GM23338 (cell line): ENCODE results near the gene TMEM154. TPM values are rescaled to one million over a fixed set of nuclear protein-coding genes. Genes with fewer than 3 reads are reported as not detected.

Experiments
- ATAC-seq: fragments of 200-7000 bp; cut with Tn5 transposase; 3 replicates; pipeline ENCODE4 v1.9.1; 2020
- DNase-seq: peaks from one replicate; pipeline ENCODE4 v3.0.0-alpha.2; 2015; ENCODE audit warnings: low spot score
- H2AFZ ChIP-seq: fragments of 200-600 bp; sonication (generic); 2 replicates; pipeline ENCODE4 v1.8.0; 2016; ENCODE audit warnings: antibody characterized with exemption, mild to moderate bottlenecking, moderate library complexity
- H3F3A ChIP-seq: fragments of 200-600 bp; sonication (generic); replicated peaks from 2 replicates; pipeline ENCODE4 v1.8.0; 2017; ENCODE audit warnings: antibody characterized with exemption, mixed run types, low read depth
- H3K27ac ChIP-seq: fragments of 200-600 bp; sonication (generic); 2 replicates; pipeline ENCODE4 v1.6.1; 2016; ENCODE audit warnings: low read depth
- H3K27me3 ChIP-seq: fragments of 200-600 bp; sonication (generic); 2 replicates; pipeline ENCODE4 v1.8.0; 2016; ENCODE audit warnings: mild to moderate bottlenecking, mixed run types, moderate library complexity; ENCODE audit not compliant: insufficient read depth
- H3K36me3 ChIP-seq: fragments of 200-600 bp; sonication (generic); 2 replicates; pipeline ENCODE4 v1.8.0; 2016; ENCODE audit warnings: mild to moderate bottlenecking; ENCODE audit not compliant: insufficient read depth
- H3K4me1 ChIP-seq: fragments of 200-600 bp; sonication (generic); 2 replicates; pipeline ENCODE4 v1.8.0; 2016; ENCODE audit warnings: mild to moderate bottlenecking, moderate library complexity; ENCODE audit not compliant: insufficient read depth
- H3K4me2 ChIP-seq: fragments of 200-600 bp; sonication (generic); 2 replicates; pipeline ENCODE4 v1.7.1; 2017; ENCODE audit warnings: mixed run types
- H3K4me3 ChIP-seq: fragments of 200-600 bp; sonication (generic); 2 replicates; pipeline ENCODE4 v1.6.1; 2016; ENCODE audit warnings: mixed run types
- H3K79me2 ChIP-seq: fragments of 200-600 bp; sonication (generic); replicated peaks from 2 replicates; pipeline ENCODE4 v1.8.0; 2017; ENCODE audit warnings: mild to moderate bottlenecking; ENCODE audit not compliant: insufficient read depth
- H3K9me2 ChIP-seq: fragments of 200-600 bp; sonication (generic); 2 replicates; pipeline ENCODE4 v1.8.0; 2017; ENCODE audit not compliant: insufficient read depth
- H4K20me1 ChIP-seq: fragments of 200-600 bp; sonication (generic); replicated peaks from 2 replicates; pipeline ENCODE4 v1.8.0; 2017; ENCODE audit warnings: mild to moderate bottlenecking; ENCODE audit not compliant: insufficient read depth
- H3K27ac Mint-ChIP-seq: 2 replicates; pipeline ENCODE4 v1.8.0; 2020; ENCODE audit warnings: inconsistent platforms, mild to moderate bottlenecking, moderate library complexity, mixed read lengths
- H3K27me3 Mint-ChIP-seq: 3 replicates; pipeline ENCODE4 v1.8.0; 2022; ENCODE audit warnings: low read depth, mild to moderate bottlenecking, moderate library complexity, mixed read lengths, inconsistent platforms; ENCODE audit not compliant: insufficient read depth, poor library complexity
- H3K36me3 Mint-ChIP-seq: 3 replicates; pipeline ENCODE4 v1.8.0; 2021; ENCODE audit warnings: low read depth, mild to moderate bottlenecking, inconsistent platforms, moderate library complexity, mixed read lengths
- H3K4me1 Mint-ChIP-seq: 3 replicates; pipeline ENCODE4 v1.8.0; 2020; ENCODE audit warnings: mild to moderate bottlenecking, inconsistent platforms, mixed read lengths
- H3K4me3 Mint-ChIP-seq: 3 replicates; pipeline ENCODE4 v1.8.0; 2021; ENCODE audit warnings: moderate library complexity, mild to moderate bottlenecking, inconsistent platforms, mixed read lengths
- H3K9me3 Mint-ChIP-seq: 3 replicates; pipeline ENCODE4 v1.8.0; 2020; ENCODE audit warnings: moderate library complexity, mild to moderate bottlenecking, inconsistent platforms, mixed read lengths
- CREB1 ChIP-seq: fragments of 250-450 bp; sonication (Bioruptor Pico); IDR thresholded peaks from 2 replicates; pipeline ENCODE4 v1.5.0; 2020; ENCODE audit warnings: low read depth, mild to moderate bottlenecking, moderate library complexity
- EZH2phosphoT487 ChIP-seq: fragments of 200-600 bp; sonication (generic); IDR thresholded peaks from one replicate; pipeline ENCODE4 v1.8.1; 2018; ENCODE audit warnings: antibody characterized with exemption; ENCODE audit not compliant: unreplicated experiment
- POLR2AphosphoS5 ChIP-seq: IDR thresholded peaks from 2 replicates; pipeline ENCODE4 v1.6.1; 2016; ENCODE audit warnings: antibody characterized with exemption, low read depth
- STAT1 ChIP-seq: IDR thresholded peaks from one replicate; pipeline ENCODE4 v1.6.1; 2016; ENCODE audit warnings: antibody characterized with exemption; ENCODE audit not compliant: unreplicated experiment
- ZNF331 ChIP-seq: fragments of 250-450 bp; sonication (Bioruptor Pico); IDR thresholded peaks from 2 replicates; pipeline ENCODE4 v1.5.0; 2020; ENCODE audit warnings: low read depth, mild to moderate bottlenecking, moderate library complexity
- polyA plus RNA-seq: library from polyadenylated mRNA; unstranded; fragments of >200 nt; fragmentation: Nextera tagmentation; extraction: Ambion mirVana; gene quantifications from 2 replicates; pipeline ENCODE4 v1.2.1, GENCODE V29; 2016
- total RNA-seq: library from RNA; depleted of rRNA; stranded (reverse); fragments of >200 nt; shearing (Covaris generic); gene quantifications from 2 replicates; pipeline ENCODE4 v1.2.3, GENCODE V29; 2014
- TF ChIP-seq, protein P1 (sequence below), 2 experiments: fragments of 200-600 bp in 1 of 2; sonication (generic) in 1 of 2; conservative IDR thresholded peaks; 2 replicates each; pipeline versions ENCODE4 v1.5.1 to v1.6.1; 2016 to 2017; ENCODE audit warnings: antibody characterized with exemption in 2 of 2, low read depth in 2 of 2, mild to moderate bottlenecking in 2 of 2, moderate library complexity in 1 of 2
- TF ChIP-seq, protein P2 (sequence below): fragments of 250-450 bp; sonication (Bioruptor Pico); IDR thresholded peaks from 2 replicates; pipeline ENCODE4 v1.5.0; 2020; ENCODE audit warnings: mild to moderate bottlenecking, moderate library complexity
- TF ChIP-seq, protein P3 (sequence below): IDR thresholded peaks from 2 replicates; pipeline ENCODE4 v1.6.1; 2016; ENCODE audit warnings: antibody characterized with exemption

TMEM154 gene
- total and polyA plus RNA-seq, 2 experiments from 2014 or later, result 1.0 to 1.7 TPM

DNA sequence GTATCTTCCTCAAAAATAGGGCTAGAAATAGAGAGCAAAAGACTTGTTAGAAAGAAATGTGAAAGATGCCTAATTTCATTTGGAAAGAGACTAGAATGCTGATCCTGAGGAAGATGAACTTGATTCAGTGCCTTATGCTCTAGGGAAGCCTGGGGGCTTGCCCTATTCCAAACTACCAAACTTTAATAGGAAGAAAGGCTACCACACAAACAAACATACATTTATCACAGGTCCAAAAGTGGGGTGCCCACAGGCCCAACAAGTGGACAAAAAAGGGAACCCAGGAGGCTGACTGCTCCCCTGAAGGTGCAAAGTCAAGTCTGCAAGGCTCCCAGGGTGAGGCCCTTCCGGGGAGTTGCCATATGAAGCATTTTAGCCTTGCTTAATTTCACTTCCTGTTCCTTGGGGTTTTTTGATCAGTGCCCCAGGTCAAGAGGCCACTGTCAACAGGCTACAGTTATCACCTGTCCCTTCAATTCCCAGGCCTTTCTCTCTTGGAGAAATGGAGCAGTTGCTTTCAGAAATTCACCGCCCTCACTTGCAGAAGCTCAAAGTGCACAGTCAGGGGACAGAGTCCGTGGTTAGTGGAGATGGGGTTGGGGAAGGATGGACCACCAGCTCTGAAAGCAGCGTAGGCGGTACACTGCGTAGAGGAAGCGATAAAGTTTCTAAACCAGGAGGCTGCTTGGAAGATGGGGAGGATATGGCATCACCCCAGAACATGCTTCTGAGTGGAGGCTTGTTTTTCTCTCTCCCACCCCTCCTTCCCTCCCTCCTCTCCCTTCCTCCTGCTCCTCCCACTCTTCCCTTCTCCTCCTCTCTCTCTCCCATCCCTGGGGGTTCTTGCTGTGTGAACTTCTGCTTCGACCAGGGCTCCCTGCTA, 36.4 kb downstream of the TMEM154 start:
- H3K79me2 ChIP-seq, result no peaks in the 10 kb centered on the region
- no peak overlapping the region for H3K4me3 Mint-ChIP-seq
- H3K9me2 ChIP-seq, result peaks cover 5% of the 10 kb centered on the region; the same call in 1 of the 2 replicates
- H3K4me2 ChIP-seq, result peak overlapping the region; percentile 41; the same call in 1 of the 2 replicates
- H3K27ac Mint-ChIP-seq, result peak overlapping the region; percentile 66; the same call in 1 of the 2 replicates
- H3K27me3 Mint-ChIP-seq, result peaks cover 4% of the 10 kb centered on the region
- no peaks in the 10 kb centered on the region for H3K36me3 ChIP-seq
- H3K27ac ChIP-seq, result no peak overlapping the region
- no peaks in the 10 kb centered on the region for H3F3A ChIP-seq
- H2AFZ ChIP-seq, result peak overlapping the region; percentile 78
- no peaks in the 10 kb centered on the region for H3K36me3 Mint-ChIP-seq
- no peak for DNase-seq
- H3K27me3 ChIP-seq, result no peaks in the 10 kb centered on the region
- peaks cover 17% of the 10 kb centered on the region for H3K4me1 ChIP-seq
- TF ChIP-seq ZNF331 (CRISPR knock-in tag), result no peak
- no peak for TF ChIP-seq STAT1
- TF ChIP-seq, protein P1, sequence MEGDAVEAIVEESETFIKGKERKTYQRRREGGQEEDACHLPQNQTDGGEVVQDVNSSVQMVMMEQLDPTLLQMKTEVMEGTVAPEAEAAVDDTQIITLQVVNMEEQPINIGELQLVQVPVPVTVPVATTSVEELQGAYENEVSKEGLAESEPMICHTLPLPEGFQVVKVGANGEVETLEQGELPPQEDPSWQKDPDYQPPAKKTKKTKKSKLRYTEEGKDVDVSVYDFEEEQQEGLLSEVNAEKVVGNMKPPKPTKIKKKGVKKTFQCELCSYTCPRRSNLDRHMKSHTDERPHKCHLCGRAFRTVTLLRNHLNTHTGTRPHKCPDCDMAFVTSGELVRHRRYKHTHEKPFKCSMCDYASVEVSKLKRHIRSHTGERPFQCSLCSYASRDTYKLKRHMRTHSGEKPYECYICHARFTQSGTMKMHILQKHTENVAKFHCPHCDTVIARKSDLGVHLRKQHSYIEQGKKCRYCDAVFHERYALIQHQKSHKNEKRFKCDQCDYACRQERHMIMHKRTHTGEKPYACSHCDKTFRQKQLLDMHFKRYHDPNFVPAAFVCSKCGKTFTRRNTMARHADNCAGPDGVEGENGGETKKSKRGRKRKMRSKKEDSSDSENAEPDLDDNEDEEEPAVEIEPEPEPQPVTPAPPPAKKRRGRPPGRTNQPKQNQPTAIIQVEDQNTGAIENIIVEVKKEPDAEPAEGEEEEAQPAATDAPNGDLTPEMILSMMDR (conservative IDR thresholded peaks at IDR 0.05; ENCODE audit: low read depth in 2 of 2), result no peak
- TF ChIP-seq CREB1 (CRISPR knock-in tag), result no peak
- no peak for TF ChIP-seq POLR2AphosphoS5
- TF ChIP-seq, protein P2, sequence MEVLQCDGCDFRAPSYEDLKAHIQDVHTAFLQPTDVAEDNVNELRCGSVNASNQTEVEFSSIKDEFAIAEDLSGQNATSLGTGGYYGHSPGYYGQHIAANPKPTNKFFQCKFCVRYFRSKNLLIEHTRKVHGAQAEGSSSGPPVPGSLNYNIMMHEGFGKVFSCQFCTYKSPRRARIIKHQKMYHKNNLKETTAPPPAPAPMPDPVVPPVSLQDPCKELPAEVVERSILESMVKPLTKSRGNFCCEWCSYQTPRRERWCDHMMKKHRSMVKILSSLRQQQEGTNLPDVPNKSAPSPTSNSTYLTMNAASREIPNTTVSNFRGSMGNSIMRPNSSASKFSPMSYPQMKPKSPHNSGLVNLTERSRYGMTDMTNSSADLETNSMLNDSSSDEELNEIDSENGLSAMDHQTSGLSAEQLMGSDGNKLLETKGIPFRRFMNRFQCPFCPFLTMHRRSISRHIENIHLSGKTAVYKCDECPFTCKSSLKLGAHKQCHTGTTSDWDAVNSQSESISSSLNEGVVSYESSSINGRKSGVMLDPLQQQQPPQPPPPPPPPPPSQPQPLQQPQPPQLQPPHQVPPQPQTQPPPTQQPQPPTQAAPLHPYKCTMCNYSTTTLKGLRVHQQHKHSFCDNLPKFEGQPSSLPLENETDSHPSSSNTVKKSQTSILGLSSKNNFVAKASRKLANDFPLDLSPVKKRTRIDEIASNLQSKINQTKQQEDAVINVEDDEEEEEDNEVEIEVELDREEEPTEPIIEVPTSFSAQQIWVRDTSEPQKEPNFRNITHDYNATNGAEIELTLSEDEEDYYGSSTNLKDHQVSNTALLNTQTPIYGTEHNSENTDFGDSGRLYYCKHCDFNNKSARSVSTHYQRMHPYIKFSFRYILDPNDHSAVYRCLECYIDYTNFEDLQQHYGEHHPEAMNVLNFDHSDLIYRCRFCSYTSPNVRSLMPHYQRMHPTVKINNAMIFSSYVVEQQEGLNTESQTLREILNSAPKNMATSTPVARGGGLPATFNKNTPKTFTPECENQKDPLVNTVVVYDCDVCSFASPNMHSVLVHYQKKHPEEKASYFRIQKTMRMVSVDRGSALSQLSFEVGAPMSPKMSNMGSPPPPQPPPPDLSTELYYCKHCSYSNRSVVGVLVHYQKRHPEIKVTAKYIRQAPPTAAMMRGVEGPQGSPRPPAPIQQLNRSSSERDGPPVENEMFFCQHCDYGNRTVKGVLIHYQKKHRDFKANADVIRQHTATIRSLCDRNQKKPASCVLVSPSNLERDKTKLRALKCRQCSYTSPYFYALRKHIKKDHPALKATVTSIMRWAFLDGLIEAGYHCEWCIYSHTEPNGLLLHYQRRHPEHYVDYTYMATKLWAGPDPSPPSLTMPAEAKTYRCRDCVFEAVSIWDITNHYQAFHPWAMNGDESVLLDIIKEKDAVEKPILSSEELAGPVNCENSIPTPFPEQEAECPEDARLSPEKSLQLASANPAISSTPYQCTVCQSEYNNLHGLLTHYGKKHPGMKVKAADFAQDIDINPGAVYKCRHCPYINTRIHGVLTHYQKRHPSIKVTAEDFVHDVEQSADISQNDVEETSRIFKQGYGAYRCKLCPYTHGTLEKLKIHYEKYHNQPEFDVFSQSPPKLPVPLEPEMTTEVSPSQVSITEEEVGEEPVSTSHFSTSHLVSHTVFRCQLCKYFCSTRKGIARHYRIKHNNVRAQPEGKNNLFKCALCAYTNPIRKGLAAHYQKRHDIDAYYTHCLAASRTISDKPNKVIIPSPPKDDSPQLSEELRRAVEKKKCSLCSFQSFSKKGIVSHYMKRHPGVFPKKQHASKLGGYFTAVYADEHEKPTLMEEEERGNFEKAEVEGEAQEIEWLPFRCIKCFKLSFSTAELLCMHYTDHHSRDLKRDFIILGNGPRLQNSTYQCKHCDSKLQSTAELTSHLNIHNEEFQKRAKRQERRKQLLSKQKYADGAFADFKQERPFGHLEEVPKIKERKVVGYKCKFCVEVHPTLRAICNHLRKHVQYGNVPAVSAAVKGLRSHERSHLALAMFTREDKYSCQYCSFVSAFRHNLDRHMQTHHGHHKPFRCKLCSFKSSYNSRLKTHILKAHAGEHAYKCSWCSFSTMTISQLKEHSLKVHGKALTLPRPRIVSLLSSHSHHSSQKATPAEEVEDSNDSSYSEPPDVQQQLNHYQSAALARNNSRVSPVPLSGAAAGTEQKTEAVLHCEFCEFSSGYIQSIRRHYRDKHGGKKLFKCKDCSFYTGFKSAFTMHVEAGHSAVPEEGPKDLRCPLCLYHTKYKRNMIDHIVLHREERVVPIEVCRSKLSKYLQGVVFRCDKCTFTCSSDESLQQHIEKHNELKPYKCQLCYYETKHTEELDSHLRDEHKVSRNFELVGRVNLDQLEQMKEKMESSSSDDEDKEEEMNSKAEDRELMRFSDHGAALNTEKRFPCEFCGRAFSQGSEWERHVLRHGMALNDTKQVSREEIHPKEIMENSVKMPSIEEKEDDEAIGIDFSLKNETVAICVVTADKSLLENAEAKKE (CRISPR knock-in tag), result no peak
- TF ChIP-seq, protein P3, sequence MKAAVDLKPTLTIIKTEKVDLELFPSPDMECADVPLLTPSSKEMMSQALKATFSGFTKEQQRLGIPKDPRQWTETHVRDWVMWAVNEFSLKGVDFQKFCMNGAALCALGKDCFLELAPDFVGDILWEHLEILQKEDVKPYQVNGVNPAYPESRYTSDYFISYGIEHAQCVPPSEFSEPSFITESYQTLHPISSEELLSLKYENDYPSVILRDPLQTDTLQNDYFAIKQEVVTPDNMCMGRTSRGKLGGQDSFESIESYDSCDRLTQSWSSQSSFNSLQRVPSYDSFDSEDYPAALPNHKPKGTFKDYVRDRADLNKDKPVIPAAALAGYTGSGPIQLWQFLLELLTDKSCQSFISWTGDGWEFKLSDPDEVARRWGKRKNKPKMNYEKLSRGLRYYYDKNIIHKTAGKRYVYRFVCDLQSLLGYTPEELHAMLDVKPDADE, result no peak
- TF ChIP-seq EZH2phosphoT487, result no peak
- peak; percentile 62 for ATAC-seq
- no peak overlapping the region for H3K4me3 ChIP-seq
- H3K4me1 Mint-ChIP-seq, result peaks cover 46% of the 10 kb centered on the region
- H4K20me1 ChIP-seq, result no peaks in the 10 kb centered on the region
- H3K9me3 Mint-ChIP-seq, result no peaks in the 10 kb centered on the region; the same call in 2 of the 3 replicates
